ENCODE results near the gene STRN4. TPM values are rescaled to one million over a fixed set of nuclear protein-coding genes. Genes with fewer than 3 reads are reported as not detected.

STRN4 gene
- total and polyA plus RNA-seq, 9 of the 15 experiments (the other 6 are each of a cell fraction or from before 2014, with no cell fraction given) = 0.62 to 83.7 (median 36.9) TPM

- Histone ChIP-seq H2AFZ (ENCODE audit: low read depth, low read length) (no peak overlapping the region; the same call in 1 of the 2 replicates), H3K9ac (ENCODE audit: insufficient read depth in 1 of 2, low read depth in 2 of 2, low read length in 2 of 2) (peak overlapping the region in 1 of 2 experiments; percentile 18; a peak in 1 of 4 replicates), H3K4me1 (replicated peaks in 1 of 2; ENCODE audit: control insufficient read depth in 2 of 2, insufficient read depth in 2 of 2, low read length in 2 of 2) (peaks cover 2 to 13% of the 10 kb centered on the region in 2 experiments; a peak in 4 of 5 replicates), H3K27me3 (ENCODE audit: control insufficient read depth in 2 of 2, insufficient read depth in 2 of 2, low read length in 2 of 2) (no peaks in the 10 kb centered on the region), H3K79me2 (ENCODE audit: control insufficient read depth, insufficient read depth, low read length) (no peaks in the 10 kb centered on the region), H3K4me2 (ENCODE audit: insufficient read depth, low read length) (no peak overlapping the region), H3K36me3 (ENCODE audit: control insufficient read depth, insufficient read depth, low read length) (peaks cover 9% of the 10 kb centered on the region; the same call in 2 of the 3 replicates), H3K4me3 (no peak overlapping the region), H4K20me1 (replicated peaks; ENCODE audit: control insufficient read depth, insufficient read depth, low read length) (no peaks in the 10 kb centered on the region), H3K9me1 (ENCODE audit: control insufficient read depth, insufficient read depth, low read length) (no peaks in the 10 kb centered on the region), H3K9me3 (replicated peaks; ENCODE audit: control insufficient read depth, insufficient read depth, low read depth, low read length) (no peaks in the 10 kb centered on the region), H3K27ac (ENCODE audit: extremely low read depth, low read depth, low read length) (no peak overlapping the region)
- BruUV-seq (replicated peaks) = no TSS peak
- POLR2A ChIA-PET = interaction anchor here (0.9 to 1.2 kb wide), 2 partner anchors 24 to 27 kb away, joined by 3 read pairs; no protein-coding TSS in a partner anchor
- 32% methylated on average over 7 of the region's 7 CpGs for WGBS (ENCODE audit: insufficient coverage, low coverage, missing lambda C conversion rate)
- no peak for TF ChIP-seq RB1 (IDR thresholded peaks at IDR 0.05; ENCODE audit: low read depth)
- 0 out of 2 replicates have a peak, but pooled peaks have one; percentile 28 for TF ChIP-seq NFE2 (IDR thresholded peaks at IDR 0.05; ENCODE audit: low read depth)
- TF ChIP-seq C11orf30 (IDR thresholded peaks at IDR 0.05; ENCODE audit: low read depth) = peak; percentile 23; the same call in 1 of the 2 replicates
- peak; percentile 49 for FAIRE-seq
- ATAC-seq = peak; percentile 16; the same call in 1 of the 3 replicates
- intact Hi-C loops (cut with micrococcal nuclease) = loop anchor here (5.0 kb wide), 1 partner anchor 67 kb away; no protein-coding TSS in a partner anchor
- in situ Hi-C loops (cut with MboI) = loop anchor here (10.0 kb wide), 1 partner anchor 235 kb away; no protein-coding TSS in a partner anchor
- DNase-seq (ENCODE audit: extremely low read depth in 1 of 4, low spot score in 3 of 4) = no peak
- CTCF ChIA-PET (ENCODE audit: low intra/inter-chr PET ratio) = interaction anchor here (0.6 to 1.5 kb wide), 2 partner anchors 81 to 369 kb away, joined by 3 to 4 read pairs; no protein-coding TSS in a partner anchor
These were observed 13.6 kb upstream of the STRN4 start for GRCh38 chr19:46759817-46760333.

GRCh38 chr19:46759206-46759605 lies 13.0 kb upstream of the STRN4 start:
- Histone ChIP-seq H3K9me1 (ENCODE audit: control insufficient read depth, insufficient read depth, low read length) (no peaks in the 10 kb centered on the region), H4K20me1 (replicated peaks; ENCODE audit: control insufficient read depth, insufficient read depth, low read length) (no peaks in the 10 kb centered on the region), H3K27me3 (ENCODE audit: control insufficient read depth in 2 of 2, insufficient read depth in 2 of 2, low read length in 2 of 2) (no peaks in the 10 kb centered on the region), H3K9ac (ENCODE audit: insufficient read depth in 1 of 2, low read depth in 2 of 2, low read length in 2 of 2) (no peak overlapping the region), H2AFZ (ENCODE audit: low read depth, low read length) (no peak overlapping the region), H3K4me3 (no peak overlapping the region), H3K4me2 (ENCODE audit: insufficient read depth, low read length) (no peak overlapping the region), H3K27ac (ENCODE audit: extremely low read depth, low read depth, low read length) (no peak overlapping the region), H3K79me2 (ENCODE audit: control insufficient read depth, insufficient read depth, low read length) (no peaks in the 10 kb centered on the region), H3K9me3 (replicated peaks; ENCODE audit: control insufficient read depth, insufficient read depth, low read depth, low read length) (no peaks in the 10 kb centered on the region), H3K36me3 (ENCODE audit: control insufficient read depth, insufficient read depth, low read length) (peaks cover 9% of the 10 kb centered on the region; the same call in 2 of the 3 replicates), H3K4me1 (replicated peaks in 1 of 2; ENCODE audit: control insufficient read depth in 2 of 2, insufficient read depth in 2 of 2, low read length in 2 of 2) (peaks cover 2 to 13% of the 10 kb centered on the region in 2 experiments; a peak in 4 of 5 replicates)
- no peak for FAIRE-seq
- WGBS (ENCODE audit: insufficient coverage, low coverage, missing lambda C conversion rate) = 47% methylated on average over 5 of the region's 6 CpGs
- DNase-seq (ENCODE audit: extremely low read depth in 1 of 4, low spot score in 3 of 4) = no peak
- ATAC-seq = no peak
- BruUV-seq (replicated peaks) = no TSS peak
- in situ Hi-C loops (cut with MboI) (loop anchor here (10.0 kb wide), 1 partner anchor 236 kb away; no protein-coding TSS in a partner anchor), intact Hi-C loops (cut with micrococcal nuclease) (loop anchor here (5.0 kb wide), 1 partner anchor 68 kb away; no protein-coding TSS in a partner anchor)
- ChIA-PET POLR2A (interaction anchor here (0.5 to 3.0 kb wide), 3 partner anchors 8 to 262 kb away, joined by 3 to 11 read pairs (median 4); no protein-coding TSS in a partner anchor), CTCF (ENCODE audit: low intra/inter-chr PET ratio) (interaction anchor here (0.6 to 1.5 kb wide), 2 partner anchors 82 to 370 kb away, joined by 3 to 4 read pairs; no protein-coding TSS in a partner anchor)
- TF ChIP-seq MXD1 (CRISPR knock-in tag; IDR thresholded peaks at IDR 0.05; ENCODE audit: borderline replicate concordance, poor library complexity, severe bottlenecking) (no peak), E2F4 (CRISPR knock-in tag; IDR thresholded peaks at IDR 0.05; ENCODE audit: low read depth) (no peak), MTA3 (IDR thresholded peaks at IDR 0.05; ENCODE audit: borderline replicate concordance) (no peak), HNRNPH1 (optimal IDR thresholded peaks at IDR 0.05; ENCODE audit: low read depth, low read length) (no peak), TAF15 (IDR thresholded peaks at IDR 0.05; ENCODE audit: low read depth, low read length) (no peak), NUFIP1 (IDR thresholded peaks at IDR 0.05; ENCODE audit: partially characterized antibody) (no peak), PTTG1 (tag; IDR thresholded peaks at IDR 0.05; ENCODE audit: low read depth) (no peak), THRAP3 (IDR thresholded peaks at IDR 0.05; ENCODE audit: borderline replicate concordance) (no peak), FOXA1 (IDR thresholded peaks at IDR 0.05; ENCODE audit: borderline replicate concordance) (no peak), ZC3H8 (IDR thresholded peaks at IDR 0.05) (no peak), ZNF644 (tag; IDR thresholded peaks at IDR 0.05; ENCODE audit: low read depth) (no peak)
